ES-I3 (cell line): ENCODE measurements around the gene CSK.

ENCODE experiments used
- H3K36me3 ChIP-seq: 2 replicates; pipeline ENCODE4 v1.6.1; 2013; ENCODE audit warnings: mild to moderate bottlenecking, low read length, control low read depth, moderate library complexity; ENCODE audit not compliant: insufficient read depth
- H3K4me1 ChIP-seq: 2 replicates; pipeline ENCODE4 v1.6.1; 2013; ENCODE audit warnings: mild to moderate bottlenecking, control low read depth, low read length; ENCODE audit not compliant: insufficient read depth
- H3K9ac ChIP-seq: 2 replicates; pipeline ENCODE4 v1.6.1; 2013; ENCODE audit warnings: low read depth, mild to moderate bottlenecking, low read length, moderate library complexity
- H3K9me3 ChIP-seq: 2 replicates; pipeline ENCODE4 v1.6.1; 2013; ENCODE audit warnings: mild to moderate bottlenecking, low read length, moderate library complexity; ENCODE audit not compliant: control insufficient read depth, insufficient read depth

CSK gene

DNA sequence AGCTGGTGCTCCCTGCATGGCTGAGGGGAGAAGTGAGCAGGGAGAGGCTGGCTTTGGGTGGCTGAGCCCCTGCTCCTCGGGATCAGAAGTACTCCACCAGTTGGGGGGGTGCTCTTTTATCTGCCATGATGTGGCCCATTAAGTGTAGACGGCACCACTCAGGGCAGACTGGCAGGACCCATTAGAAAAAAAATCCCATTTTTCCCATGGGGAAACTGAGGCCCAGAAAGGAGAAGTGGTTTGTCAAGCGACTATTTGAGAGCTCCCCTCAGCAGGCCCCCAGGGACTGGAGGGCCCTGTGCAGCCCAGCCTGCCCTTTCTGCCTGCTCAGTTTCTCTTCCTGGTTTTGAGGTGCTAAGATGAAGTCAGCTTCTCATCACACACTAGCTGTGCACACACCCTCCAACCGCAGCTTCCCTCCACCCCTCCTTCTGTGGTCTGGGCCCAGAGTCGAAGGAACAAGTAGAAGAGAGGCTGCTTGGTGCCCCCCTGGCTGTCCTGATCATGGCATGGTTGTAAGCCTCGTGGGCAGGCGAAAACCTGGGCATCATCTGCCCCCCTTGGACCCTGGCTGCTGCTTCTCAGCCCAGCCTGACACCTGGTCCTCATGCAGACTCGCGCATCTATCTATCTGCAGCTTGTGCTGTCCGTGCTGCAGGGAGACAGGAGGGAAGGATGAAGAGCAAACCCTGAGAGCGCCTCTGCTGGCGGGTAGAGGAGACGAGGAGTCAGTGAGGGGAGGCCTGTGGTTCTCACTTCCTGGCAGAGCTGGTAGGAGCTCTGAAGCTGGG lies 5.6 kb downstream of the CSK start:
- no peaks in the 10 kb centered on the region for H3K9me3 ChIP-seq
- H3K9ac ChIP-seq, result no peak overlapping the region
- peaks cover 26% of the 10 kb centered on the region for H3K4me1 ChIP-seq
- no peaks in the 10 kb centered on the region for H3K36me3 ChIP-seq

DNA sequence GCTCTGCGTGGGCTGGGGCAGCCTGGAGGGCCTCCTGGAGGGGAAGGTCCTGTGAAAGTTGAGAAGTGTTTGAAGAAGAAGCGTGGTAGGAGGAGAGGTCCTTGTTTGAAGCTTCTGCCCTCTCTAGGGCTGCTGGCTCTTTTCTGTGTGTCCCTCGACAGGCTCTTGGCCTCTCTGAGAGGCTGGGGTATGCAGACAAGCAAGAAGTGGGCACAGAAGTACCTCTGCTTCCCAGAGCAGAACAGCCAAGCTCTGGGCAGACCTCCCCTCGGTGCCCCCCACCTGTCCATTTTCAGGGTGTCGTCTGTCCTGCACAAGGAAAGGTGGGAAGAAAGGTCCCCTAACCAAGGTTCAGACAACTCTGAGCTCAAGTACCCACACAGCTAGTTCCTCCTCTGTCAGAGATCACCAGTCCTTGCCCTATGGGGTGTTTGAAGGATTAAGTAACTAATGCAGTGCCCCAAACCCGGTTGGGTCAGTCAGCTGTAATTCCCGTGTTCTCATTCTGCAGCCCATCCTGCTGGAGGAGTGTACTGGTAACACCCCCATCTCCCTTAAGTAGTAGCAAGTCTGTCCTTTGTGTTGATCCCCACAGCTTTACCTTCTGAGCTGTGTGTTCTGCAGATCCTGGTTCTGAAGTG lies 6.3 kb downstream of the CSK start:
- no peaks in the 10 kb centered on the region for H3K9me3 ChIP-seq
- H3K4me1 ChIP-seq, result peaks cover 31% of the 10 kb centered on the region

DNA sequence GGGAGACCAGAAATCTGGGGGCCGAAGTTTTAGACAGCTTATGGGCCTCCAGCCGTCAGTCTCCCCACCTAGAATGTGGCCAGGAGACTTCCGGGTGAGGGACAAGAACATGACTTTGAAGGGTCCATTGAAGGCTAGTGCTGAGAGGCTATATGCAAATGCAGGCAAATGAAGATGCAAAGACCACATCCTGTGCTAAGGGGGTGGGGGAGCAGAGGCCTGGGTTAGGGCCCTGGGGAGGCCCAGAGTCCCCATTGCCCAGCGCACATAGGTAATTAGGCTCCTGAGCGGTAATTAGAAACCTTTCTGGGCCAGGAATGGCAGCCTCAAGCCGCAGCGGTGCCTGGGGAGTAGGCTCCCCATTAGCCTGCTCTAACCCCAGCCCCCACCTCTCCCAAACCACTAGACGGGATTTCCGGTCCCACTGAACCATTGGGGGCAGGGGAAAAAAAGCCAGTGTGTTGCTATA lies 6.8 kb downstream of the CSK start:
- no peaks in the 10 kb centered on the region for H3K9me3 ChIP-seq
- peaks cover 33% of the 10 kb centered on the region for H3K4me1 ChIP-seq
- no peak overlapping the region for H3K9ac ChIP-seq
- no peaks in the 10 kb centered on the region for H3K36me3 ChIP-seq

More for the DNA sequence above, 6.3 kb downstream of the CSK start:
- H3K36me3 ChIP-seq, result no peaks in the 10 kb centered on the region
- no peak overlapping the region for H3K9ac ChIP-seq

DNA sequence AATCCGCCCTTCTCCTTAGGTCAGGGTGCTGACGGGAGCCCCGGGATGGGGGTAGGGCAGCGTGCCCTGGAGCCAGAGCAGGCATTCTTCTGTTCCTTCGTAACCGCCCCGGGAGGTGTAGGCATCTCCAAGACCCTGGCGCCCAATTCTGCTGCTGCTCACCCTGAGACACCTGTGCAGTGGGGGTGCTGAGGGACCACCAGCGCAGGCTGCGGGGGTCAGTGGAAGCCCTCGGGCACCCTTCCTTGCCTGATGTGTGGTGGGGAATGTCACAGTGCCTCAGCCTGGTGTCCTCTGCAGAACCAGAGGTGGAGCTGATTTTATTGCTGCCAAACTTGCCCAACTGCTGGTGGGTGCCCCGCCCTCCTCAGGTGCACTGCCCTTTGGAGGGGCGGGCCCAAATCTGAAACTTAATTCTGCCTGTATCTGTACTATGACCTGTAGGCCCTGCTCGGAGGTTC lies 7.3 kb downstream of the CSK start:
- H3K9me3 ChIP-seq, result no peaks in the 10 kb centered on the region
- H3K36me3 ChIP-seq, result no peaks in the 10 kb centered on the region
- H3K9ac ChIP-seq, result no peak overlapping the region
- peaks cover 30% of the 10 kb centered on the region for H3K4me1 ChIP-seq

- no peaks in the 10 kb centered on the region for H3K9me3 ChIP-seq
- no peaks in the 10 kb centered on the region for H3K36me3 ChIP-seq
- no peak overlapping the region for H3K9ac ChIP-seq
- peaks cover 30% of the 10 kb centered on the region for H3K4me1 ChIP-seq
Measured at GRCh38 chr15:74789741-74790079, 7.8 kb downstream of the CSK start.

- H3K36me3 ChIP-seq, result no peaks in the 10 kb centered on the region
- H3K9me3 ChIP-seq, result no peaks in the 10 kb centered on the region
- peaks cover 30% of the 10 kb centered on the region for H3K4me1 ChIP-seq
- no peak overlapping the region for H3K9ac ChIP-seq
Measured at GRCh38 chr15:74790080-74790916, 8.4 kb downstream of the CSK start.

DNA sequence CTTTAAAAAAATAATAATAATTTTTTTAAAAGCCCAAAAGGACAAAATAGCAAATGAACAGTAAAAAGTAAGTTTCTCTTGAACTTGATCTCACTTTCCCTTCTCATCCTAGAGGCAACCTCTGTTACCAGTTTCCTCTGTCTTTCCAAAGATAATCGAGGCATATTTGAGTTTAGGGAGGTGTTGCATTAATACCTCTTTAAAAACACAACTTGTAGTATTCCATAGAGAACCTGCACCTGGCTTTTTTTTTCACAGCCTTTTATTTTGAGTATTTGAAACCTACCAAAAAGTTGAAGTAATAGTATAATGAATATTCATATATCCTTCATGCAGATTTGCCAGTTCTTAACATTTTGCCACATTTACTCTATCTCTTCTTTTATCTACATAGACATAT lies 9.1 kb downstream of the CSK start:
- no peak overlapping the region for H3K9ac ChIP-seq
- H3K9me3 ChIP-seq, result no peaks in the 10 kb centered on the region
- H3K4me1 ChIP-seq, result peaks cover 30% of the 10 kb centered on the region
- H3K36me3 ChIP-seq, result no peaks in the 10 kb centered on the region

- no peaks in the 10 kb centered on the region for H3K9me3 ChIP-seq
- H3K36me3 ChIP-seq, result no peaks in the 10 kb centered on the region
- H3K4me1 ChIP-seq, result peaks cover 30% of the 10 kb centered on the region
- H3K9ac ChIP-seq, result no peak overlapping the region
Measured at GRCh38 chr15:74791667-74792066, 9.8 kb downstream of the CSK start.

DNA sequence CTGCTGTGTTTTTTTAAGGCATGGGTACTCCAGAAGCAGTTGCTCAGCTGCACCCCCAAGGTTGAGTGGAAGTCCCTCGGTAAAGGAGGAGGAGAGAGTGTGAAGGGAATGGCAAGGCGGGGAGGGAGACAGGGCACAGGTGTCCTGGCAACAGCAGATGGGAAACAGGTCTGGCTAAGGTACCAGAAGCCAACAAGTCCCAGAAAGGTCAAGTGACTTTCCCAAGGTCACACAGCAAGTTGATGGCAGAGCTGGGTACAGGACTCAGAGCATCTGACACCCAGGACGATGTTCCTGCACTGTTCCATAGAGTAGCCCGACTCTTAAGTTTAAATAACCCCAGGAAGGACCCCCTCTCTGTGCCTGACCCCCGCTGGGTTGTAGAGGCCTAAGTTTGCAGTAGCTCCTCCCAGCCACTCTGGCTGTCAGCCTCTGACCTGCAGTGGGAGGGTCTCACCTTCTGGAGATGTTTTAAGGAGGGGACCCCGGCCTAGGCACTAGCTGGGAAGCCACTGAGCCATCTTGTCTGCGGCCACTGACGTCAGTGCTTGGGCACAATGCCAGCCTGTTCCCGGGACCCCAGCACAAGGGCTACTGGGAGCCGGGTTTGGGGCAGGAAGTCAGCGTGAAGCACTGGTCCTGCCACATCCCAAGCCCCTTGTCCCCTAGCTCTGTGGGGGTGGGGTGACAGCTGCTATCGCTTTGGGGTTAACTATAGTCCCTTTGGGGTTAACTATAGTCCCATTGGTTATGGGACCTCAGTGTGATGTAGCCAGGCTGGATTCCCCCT lies 10.5 kb downstream of the CSK start:
- no peak overlapping the region for H3K9ac ChIP-seq
- H3K9me3 ChIP-seq, result no peaks in the 10 kb centered on the region
- H3K36me3 ChIP-seq, result no peaks in the 10 kb centered on the region
- H3K4me1 ChIP-seq, result peaks cover 30% of the 10 kb centered on the region

- H3K9ac ChIP-seq, result no peak overlapping the region
- no peaks in the 10 kb centered on the region for H3K36me3 ChIP-seq
- H3K9me3 ChIP-seq, result no peaks in the 10 kb centered on the region
- peaks cover 24% of the 10 kb centered on the region for H3K4me1 ChIP-seq
Measured at GRCh38 chr15:74793135-74794028, 11.5 kb downstream of the CSK start.

DNA sequence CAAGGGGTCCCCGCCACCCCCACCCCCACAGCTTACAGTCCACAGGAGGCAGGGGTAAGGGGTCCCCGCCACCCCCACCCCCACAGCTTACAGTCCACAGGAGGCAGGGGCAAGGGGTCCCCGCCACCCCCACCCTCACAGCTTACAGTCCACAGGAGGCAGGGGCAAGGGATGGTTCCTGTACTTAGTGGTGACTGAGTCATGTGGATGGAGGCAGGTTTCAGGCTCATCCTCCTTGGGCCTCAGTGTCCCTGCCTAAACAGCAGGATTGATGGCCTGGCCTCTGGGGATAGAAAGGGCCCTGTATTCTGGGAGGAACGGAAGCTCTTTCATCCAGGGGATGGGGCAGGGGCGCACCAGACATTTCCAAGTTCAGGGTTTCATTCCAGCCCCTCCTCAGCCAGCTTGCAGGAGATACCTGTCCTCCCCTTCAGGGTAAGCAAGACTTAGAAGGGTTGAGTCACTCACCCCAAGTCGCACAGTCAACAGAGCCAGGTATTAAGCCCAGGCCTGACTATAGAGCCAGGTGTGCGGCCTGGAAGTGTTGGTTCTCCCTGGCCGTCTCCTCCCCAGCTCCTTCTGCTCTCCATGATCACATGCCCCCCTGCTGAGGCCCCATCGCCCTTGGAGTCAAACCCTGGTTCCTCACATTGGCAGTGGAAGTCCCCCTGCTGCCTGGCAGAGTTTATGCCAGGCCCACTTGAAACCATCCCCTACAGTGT lies 12.5 kb downstream of the CSK start:
- Histone ChIP-seq H3K9me3 (no peaks in the 10 kb centered on the region), H3K9ac (no peak overlapping the region), H3K4me1 (peaks cover 13% of the 10 kb centered on the region; the same call in 1 of the 2 replicates), H3K36me3 (no peaks in the 10 kb centered on the region)

GRCh38 chr15:74794970-74795349 lies 13.1 kb downstream of the CSK start:
- H3K9ac ChIP-seq, result no peak overlapping the region
- peaks cover 12% of the 10 kb centered on the region; the same call in 1 of the 2 replicates for H3K4me1 ChIP-seq
- H3K36me3 ChIP-seq, result no peaks in the 10 kb centered on the region
- H3K9me3 ChIP-seq, result no peaks in the 10 kb centered on the region
